Choroid plexus epithelial cell (primary cell): Measurements from ENCODE around the gene IL27RA.

ENCODE experiments used
- DNase-seq: peaks from one replicate; pipeline ENCODE4 v3.0.0-alpha.2; 2010; ENCODE audit warnings: low read depth
- H3K4me3 ChIP-seq: 2 replicates; pipeline ENCODE4 v1.5.1; 2011; ENCODE audit warnings: low read depth, mild to moderate bottlenecking, control low read depth, low read length, moderate library complexity
- TF ChIP-seq, protein P1 (sequence below): conservative IDR thresholded peaks from 2 replicates; pipeline ENCODE4 v1.5.1; 2011; ENCODE audit warnings: low read depth, mild to moderate bottlenecking, control low read depth, inconsistent platforms, low read length, moderate library complexity

IL27RA gene

DNA sequence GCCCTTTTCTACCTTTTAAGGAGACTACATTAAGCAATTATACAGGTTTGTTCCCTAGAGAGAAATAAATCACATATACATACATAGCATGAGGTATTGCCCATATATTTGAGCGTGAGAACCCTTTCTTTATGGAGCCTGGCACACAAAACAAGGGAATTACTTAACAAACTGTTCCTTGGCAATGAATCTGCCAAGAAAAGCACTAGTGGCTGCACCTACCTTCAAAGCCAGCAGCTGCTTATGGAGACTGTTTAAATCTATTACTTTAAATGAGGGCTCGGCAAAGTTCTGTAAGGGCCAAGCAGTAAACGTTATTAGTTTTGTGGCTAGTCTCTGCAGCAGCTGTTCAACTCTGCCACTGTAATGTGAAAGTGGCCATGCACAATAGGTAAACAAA, 32.5 kb upstream of the IL27RA start:
- no peak overlapping the region for H3K4me3 ChIP-seq
- DNase-seq, result no peak
- TF ChIP-seq, protein P1, sequence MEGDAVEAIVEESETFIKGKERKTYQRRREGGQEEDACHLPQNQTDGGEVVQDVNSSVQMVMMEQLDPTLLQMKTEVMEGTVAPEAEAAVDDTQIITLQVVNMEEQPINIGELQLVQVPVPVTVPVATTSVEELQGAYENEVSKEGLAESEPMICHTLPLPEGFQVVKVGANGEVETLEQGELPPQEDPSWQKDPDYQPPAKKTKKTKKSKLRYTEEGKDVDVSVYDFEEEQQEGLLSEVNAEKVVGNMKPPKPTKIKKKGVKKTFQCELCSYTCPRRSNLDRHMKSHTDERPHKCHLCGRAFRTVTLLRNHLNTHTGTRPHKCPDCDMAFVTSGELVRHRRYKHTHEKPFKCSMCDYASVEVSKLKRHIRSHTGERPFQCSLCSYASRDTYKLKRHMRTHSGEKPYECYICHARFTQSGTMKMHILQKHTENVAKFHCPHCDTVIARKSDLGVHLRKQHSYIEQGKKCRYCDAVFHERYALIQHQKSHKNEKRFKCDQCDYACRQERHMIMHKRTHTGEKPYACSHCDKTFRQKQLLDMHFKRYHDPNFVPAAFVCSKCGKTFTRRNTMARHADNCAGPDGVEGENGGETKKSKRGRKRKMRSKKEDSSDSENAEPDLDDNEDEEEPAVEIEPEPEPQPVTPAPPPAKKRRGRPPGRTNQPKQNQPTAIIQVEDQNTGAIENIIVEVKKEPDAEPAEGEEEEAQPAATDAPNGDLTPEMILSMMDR, result no peak

DNA sequence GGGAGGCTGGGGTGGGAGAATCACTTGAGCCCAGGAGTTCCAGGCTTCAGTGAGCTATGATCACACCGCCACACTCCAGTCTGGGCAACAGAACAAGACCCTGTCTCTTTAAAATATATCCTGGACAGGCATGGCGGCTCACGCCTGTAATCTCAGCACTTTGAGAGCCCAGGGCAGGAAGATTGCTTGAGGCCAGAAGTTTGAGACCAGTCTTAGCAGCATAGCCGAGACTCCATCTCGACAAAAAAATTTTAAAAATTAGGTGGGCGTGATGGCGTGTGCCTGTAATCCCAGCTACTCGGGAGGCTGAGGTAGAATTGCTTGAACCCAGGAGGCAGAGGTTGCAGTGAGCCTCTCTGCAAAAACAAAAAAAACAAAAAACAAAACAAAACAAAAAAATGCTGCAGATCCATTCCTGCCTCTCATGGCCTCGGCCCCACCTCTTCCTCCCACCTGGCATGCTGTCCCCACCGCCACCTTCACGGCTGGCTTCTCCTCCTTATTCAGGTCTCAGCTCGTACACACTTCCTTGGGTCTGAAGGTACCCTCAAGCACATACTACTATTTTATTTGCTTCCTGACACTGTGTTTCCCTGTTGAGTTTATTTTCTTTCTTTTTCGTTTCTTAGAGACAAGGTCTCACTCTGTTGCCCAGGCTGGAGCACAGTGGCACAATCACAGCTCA, 30.7 kb upstream of the IL27RA start:
- TF ChIP-seq, protein P1, result no peak

DNA sequence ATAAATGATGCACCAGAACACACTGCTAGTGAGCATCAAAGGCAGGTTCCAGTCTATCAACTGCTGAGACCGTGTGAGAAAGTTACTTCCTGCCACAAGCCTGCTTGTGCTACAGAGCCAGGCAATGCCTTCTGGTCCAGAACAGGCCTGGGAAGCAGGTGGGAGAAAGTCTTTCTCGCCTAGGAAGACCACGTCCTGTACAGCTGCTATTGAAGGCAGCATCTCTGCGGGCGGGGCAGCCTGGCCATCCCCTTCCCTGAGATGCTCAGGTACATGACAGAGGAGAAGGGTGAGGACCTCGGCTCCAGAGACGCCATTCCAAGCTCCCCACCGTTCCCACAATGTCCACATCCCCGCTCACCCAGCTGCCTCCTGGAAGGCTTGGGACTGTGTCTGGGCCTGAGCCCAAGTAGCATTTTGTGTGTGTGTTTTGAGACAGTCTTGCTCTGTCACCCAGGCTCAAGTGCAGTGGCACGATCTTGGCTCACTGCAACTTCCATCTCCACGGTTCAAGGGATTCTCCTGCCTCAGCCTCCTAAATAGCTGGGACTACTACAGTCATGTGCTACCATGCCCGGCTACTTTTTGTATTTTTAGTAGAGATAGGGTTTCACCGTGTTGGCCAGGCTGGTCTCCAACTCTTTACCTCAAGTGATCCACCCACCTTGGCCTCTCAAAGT, 28.9 kb upstream of the IL27RA start:
- no peak for DNase-seq
- TF ChIP-seq, protein P1, result no peak
- H3K4me3 ChIP-seq, result no peak overlapping the region

More for the DNA sequence above, 30.7 kb upstream of the IL27RA start:
- DNase-seq, result no peak
- no peak overlapping the region for H3K4me3 ChIP-seq

DNA sequence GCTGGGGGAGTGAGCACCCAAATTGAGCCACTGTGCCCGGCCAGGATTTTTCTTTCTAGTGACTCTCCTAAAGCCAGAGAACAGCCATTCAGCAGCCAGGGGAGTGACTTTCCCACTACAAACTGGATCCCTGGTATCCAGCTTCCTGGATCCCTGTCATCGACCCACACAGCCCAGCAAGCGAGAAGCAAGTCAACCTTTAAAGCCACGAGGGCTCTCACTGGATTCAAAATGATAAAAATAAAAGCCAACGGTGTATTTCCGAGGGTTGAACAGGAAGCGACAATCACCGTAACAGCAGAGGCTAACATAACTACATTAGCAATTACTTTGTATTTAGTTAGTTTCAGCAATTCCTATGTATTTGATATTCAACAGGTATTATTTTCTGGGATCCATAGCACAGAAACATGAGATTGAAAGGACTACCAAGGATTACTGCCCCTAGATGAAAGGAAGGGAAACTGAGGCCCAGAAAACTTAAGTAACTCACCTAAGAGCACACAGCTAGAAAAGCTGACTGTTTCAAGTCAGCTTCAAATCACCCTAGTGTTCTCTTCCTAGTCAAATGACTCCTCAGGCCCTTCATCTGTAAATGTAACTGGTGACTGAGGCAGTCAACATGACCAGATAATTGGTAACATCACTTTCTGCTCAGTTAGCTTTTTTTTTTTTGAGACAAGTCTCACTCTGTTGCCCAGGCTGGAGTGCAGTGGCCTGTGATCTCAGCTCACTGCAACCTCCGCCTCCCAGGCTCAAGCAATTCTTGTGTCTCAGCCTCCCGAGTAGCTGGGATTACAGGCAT, 28.1 kb upstream of the IL27RA start:
- H3K4me3 ChIP-seq, result no peak overlapping the region
- no peak for DNase-seq
- TF ChIP-seq, protein P1, result no peak

DNA sequence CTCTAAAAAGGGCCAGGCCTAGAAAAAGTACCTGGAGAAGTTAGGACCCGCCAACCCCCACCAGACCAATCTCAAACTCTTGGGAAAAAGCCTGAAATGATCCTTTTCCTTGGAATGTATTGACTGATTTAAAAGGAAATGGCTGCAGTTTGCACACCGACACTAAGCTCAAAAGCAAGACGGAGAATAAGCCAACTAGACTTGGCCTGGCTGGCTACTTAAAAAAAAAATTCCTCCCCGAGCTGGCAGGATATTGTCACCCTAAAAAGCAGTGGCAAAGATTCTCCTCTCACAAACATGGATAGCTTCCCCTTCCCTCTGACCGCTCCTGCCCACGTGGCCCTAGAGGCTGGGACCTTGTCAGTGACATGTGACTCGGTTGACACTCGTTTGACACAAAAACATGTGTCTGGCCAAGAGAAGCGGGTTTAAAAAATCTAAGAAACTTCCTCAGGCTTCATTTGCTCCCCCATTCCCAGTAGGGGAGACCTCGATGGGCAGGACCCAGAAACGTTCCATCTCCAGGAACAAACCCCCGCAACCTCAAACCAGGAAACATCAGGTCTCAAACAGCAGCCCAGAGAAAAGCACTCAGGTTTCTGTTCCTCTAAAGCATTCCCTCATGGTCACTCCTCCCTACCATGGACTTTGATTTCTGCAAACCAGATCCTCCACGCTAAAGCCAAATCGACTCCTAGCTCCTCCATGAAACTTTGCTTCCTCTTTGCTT, 26.8 kb upstream of the IL27RA start:
- TF ChIP-seq, protein P1, result no peak
- H3K4me3 ChIP-seq, result no peak overlapping the region
- DNase-seq, result peak; percentile 15

DNA sequence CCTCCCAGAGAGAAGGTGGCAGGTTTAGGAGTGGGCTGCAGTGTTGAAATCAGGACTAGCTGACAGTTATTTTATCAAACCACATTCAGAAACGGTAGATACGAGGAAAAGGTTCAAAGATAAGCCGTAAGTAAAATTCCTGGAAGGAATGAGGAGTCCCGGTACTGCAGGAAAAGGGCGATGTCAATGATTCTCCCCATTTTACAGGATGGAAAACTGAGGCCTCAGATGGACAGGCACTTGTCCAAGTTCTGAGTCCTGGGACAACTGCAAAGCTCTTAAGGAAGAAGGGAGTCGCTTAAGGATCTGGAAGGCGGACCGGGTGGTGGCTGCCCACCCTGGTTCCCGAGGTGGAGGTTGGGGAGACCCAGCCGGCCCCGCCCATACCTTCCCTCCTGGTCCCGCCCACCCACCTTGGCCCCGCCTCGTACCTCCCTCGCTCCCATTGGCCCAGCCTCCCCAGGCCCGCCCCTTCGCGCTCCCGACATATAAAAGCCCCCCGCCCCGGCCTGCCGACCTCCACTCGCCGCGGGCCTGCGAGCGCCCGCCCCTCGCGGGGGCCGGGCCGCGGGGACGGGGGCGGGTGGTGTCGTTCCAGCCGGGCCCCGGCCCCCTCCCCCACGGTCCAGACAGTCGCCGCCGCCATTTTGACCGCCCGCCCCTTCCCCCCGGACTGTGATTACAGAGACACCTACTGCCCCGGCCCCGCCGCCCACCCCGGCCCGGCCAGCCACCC, 26.0 kb upstream of the IL27RA start:
- TF ChIP-seq, protein P1, result no peak
- peak overlapping the region; percentile 82 for H3K4me3 ChIP-seq
- peak; percentile 93 for DNase-seq
